GM21526 (cell line): ENCODE measurements around the gene NMD3.
A peak's percentile ranks its signal among the peaks of the same experiment; 100 is the strongest.
"Not testable (repeated sequence)": the region's sequence is repeated elsewhere in the genome, so short reads cannot be mapped to it uniquely, and the experiment has no call there.

Experiments used
- ATAC-seq: cut with Tn5 transposase; IDR thresholded peaks from one replicate; pipeline ENCODE4 v1.9.1; 2021; ENCODE audit warnings: moderate library complexity; ENCODE audit not compliant: unreplicated experiment, low FRiP score

NMD3 gene

GRCh38 chr3:161220850-161221753 is at the start of gene NMD3:
NMD3 (plus strand) TSS chr3:161221311; CDS start chr3:161222014, 703 bp downstream.
- ATAC-seq = peak; percentile 98

GRCh38 chr3:161171639-161172552 is 49.2 kb upstream of the NMD3 start:
- no peak for ATAC-seq

- ATAC-seq = no peak
Measured at GRCh38 chr3:161175506-161175905, 45.6 kb upstream of the NMD3 start.

- no peak for ATAC-seq
Measured at GRCh38 chr3:161177991-161178390, 43.1 kb upstream of the NMD3 start.

GRCh38 chr3:161181371-161181770 is 39.7 kb upstream of the NMD3 start:
- ATAC-seq = not testable (repeated sequence)

GRCh38 chr3:161187046-161187445 is 34.1 kb upstream of the NMD3 start:
- no peak for ATAC-seq

GRCh38 chr3:161197855-161198850 is 23.0 kb upstream of the NMD3 start:
- no peak for ATAC-seq

- no peak for ATAC-seq
Measured at GRCh38 chr3:161199926-161200325, 21.2 kb upstream of the NMD3 start.

GRCh38 chr3:161203485-161204098 is 17.5 kb upstream of the NMD3 start:
- no peak for ATAC-seq

- no peak for ATAC-seq
Measured at GRCh38 chr3:161208931-161209330, 12.2 kb upstream of the NMD3 start.

GRCh38 chr3:161212171-161212771 is 8.8 kb upstream of the NMD3 start:
- ATAC-seq = no peak

- ATAC-seq = no peak
Measured at GRCh38 chr3:161212906-161213305, 8.2 kb upstream of the NMD3 start.

- ATAC-seq = no peak
Measured at GRCh38 chr3:161213644-161214043, 7.5 kb upstream of the NMD3 start.

GRCh38 chr3:161215185-161215584 is 5.9 kb upstream of the NMD3 start:
- no peak for ATAC-seq

- ATAC-seq = no peak
Measured at GRCh38 chr3:161217496-161217895, 3.6 kb upstream of the NMD3 start.

GRCh38 chr3:161219495-161219894 is 1.6 kb upstream of the NMD3 start:
- ATAC-seq = no peak

GRCh38 chr3:161221806-161222600 is 892 bp downstream of the NMD3 start:
- no peak for ATAC-seq

GRCh38 chr3:161222662-161223061 is 1.6 kb downstream of the NMD3 start:
- no peak for ATAC-seq
